Stomach (tissue), 9 donors: ENCODE results near the gene ADCY7. TPM values are rescaled to one million over a fixed set of nuclear protein-coding genes. Genes with fewer than 3 reads are reported as not detected.

Source experiments
- DNase-seq, 2 donors: peaks; one replicate each; pipeline versions ENCODE4 v3.0.0 to v3.0.0-alpha.2; 2013 to 2019
- H3K27ac ChIP-seq, 5 donors: fragments of 200-600 bp in 4 of 5; sonication (generic) in 4 of 5; one replicate each; pipeline ENCODE4 v1.5.1; 2013 to 2019; ENCODE audit warnings: mild to moderate bottlenecking in 1 of 5, moderate library complexity in 1 of 5
- H3K27me3 ChIP-seq, 3 donors: fragments of 200-600 bp; sonication (generic); one replicate each; pipeline ENCODE4 v1.5.1; 2017 to 2019; ENCODE audit warnings: mixed run types in 1 of 3
- H3K36me3 ChIP-seq, 4 donors: fragments of 200-600 bp; sonication (generic); 1 replicate in 3 of 4; 2 replicates in 1 of 4; pipeline ENCODE4 v1.5.1; 2016 to 2019
- H3K4me1 ChIP-seq, 4 donors: fragments of 200-600 bp; sonication (generic); one replicate each; pipeline ENCODE4 v1.5.1; 2016 to 2019
- H3K4me3 ChIP-seq, 4 donors: fragments of 200-600 bp; sonication (generic) in 3 of 4; one replicate each; pipeline ENCODE4 v1.5.1; 2016 to 2019; ENCODE audit warnings: mild to moderate bottlenecking in 1 of 4
- H3K9me3 ChIP-seq, 4 donors: fragments of 200-600 bp; sonication (generic); one replicate each; pipeline ENCODE4 v1.5.1; 2016 to 2019
- CTCF ChIP-seq, 7 experiments: fragments of 450-650 bp in 4 of 7; fragments of 200-600 bp in 3 of 7; sonication (generic) in 3 of 7; IDR thresholded peaks; one replicate each; pipeline ENCODE4 v1.5.1; 2016 to 2019; ENCODE audit warnings: antibody characterized with exemption in 7 of 7, control low read depth in 2 of 7, mild to moderate bottlenecking in 1 of 7
- EP300 ChIP-seq: sonication (generic); formaldehyde crosslinking; IDR thresholded peaks from one replicate; pipeline ENCODE4 v1.6.1; 2017; ENCODE audit warnings: antibody characterized with exemption
- POLR2A ChIP-seq, 4 donors: fragments of 450-650 bp; IDR thresholded peaks; one replicate each; pipeline ENCODE4 v1.6.1; 2016; ENCODE audit warnings: antibody characterized with exemption in 4 of 4, control low read depth in 2 of 4, mild to moderate bottlenecking in 1 of 4, moderate library complexity in 1 of 4
- POLR2AphosphoS5 ChIP-seq, 3 donors: sonication (generic); formaldehyde crosslinking; IDR thresholded peaks; one replicate each; pipeline ENCODE4 v1.6.1; 2016; ENCODE audit warnings: antibody characterized with exemption in 3 of 3
- WGBS, 5 donors: extraction: QIAGEN DNeasy Blood & Tissue Kit in 3 of 5; methylation state at CpG; one replicate each; pipeline versions ENCODE4 v1.1.5 to v1.1.7; 2013 to 2018; 5-methylcytosine and 5-hydroxymethylcytosine counted together
- intact Hi-C: fragments of 100-400 bp; cut with DNase I; formaldehyde crosslinking; loops from one replicate; pipeline ENCODE4 v1.15.1; 2023; ENCODE audit warnings: low total_unique reads
- polyA plus RNA-seq, 3 donors: library from polyadenylated mRNA; stranded (reverse); fragments of 200-250 nt; gene quantifications; one replicate each; pipeline ENCODE4 v1.2.3, GENCODE V29; 2013
- total RNA-seq, 5 donors: library from RNA; depleted of rRNA; stranded (reverse); fragments of >200 nt; gene quantifications; one replicate each; pipeline versions ENCODE4 v1.1.0 to v1.2.3, GENCODE V29; 2014 to 2016
- donor health status: healthy with polysubstance abuse.
- donor health status: Bipolar disorder and iron deficiency.
- donor health status: healthy.

Gene ADCY7
- total and polyA plus RNA-seq, 8 donors = 0.76 to 216 (median 16.5) TPM

- TF ChIP-seq EP300 = no peak
- no peak for TF ChIP-seq CTCF (IDR thresholded peaks at IDR 0.05)
- no peaks in the 10 kb centered on the region for H3K9me3 ChIP-seq
- 57 to 77% (median 59%) methylated on average over 16 of the region's 16 CpGs for WGBS, 5 donors
- H3K36me3 ChIP-seq = no peaks in the 10 kb centered on the region
- no peak for DNase-seq
- no peak overlapping the region for H3K4me3 ChIP-seq
- intact Hi-C loops = no loop called here
- no peaks in the 10 kb centered on the region for H3K27me3 ChIP-seq
- H3K27ac ChIP-seq = no peak overlapping the region
- H3K4me1 ChIP-seq = peaks cover 18 to 75% (median 41%) of the 10 kb centered on the region in 4 donors
Observed at GRCh38 chr16:50263060-50263909, 3.1 kb upstream of the ADCY7 start.

- TF ChIP-seq CTCF (IDR thresholded peaks at IDR 0.05) (no peak), EP300 (no peak), POLR2A (IDR thresholded peaks at IDR 0.05) (no peak), POLR2AphosphoS5 (IDR thresholded peaks at IDR 0.05) (no peak)
- 74 to 91% (median 80%) methylated on average over 7 to 8 of the region's 8 CpGs for WGBS, 5 donors
- H3K27ac ChIP-seq = no peak overlapping the region
Observed at GRCh38 chr16:50263940-50264929, 2.1 kb upstream of the ADCY7 start.

GRCh38 chr16:50265260-50265659, 1.1 kb upstream of the ADCY7 start:
- H3K4me1 ChIP-seq = peaks cover 10 to 66% (median 31%) of the 10 kb centered on the region in 4 donors
- TF ChIP-seq POLR2A (IDR thresholded peaks at IDR 0.05) = no peak
- peak in 2 of 7 experiments; percentile 11 to 20 for TF ChIP-seq CTCF (IDR thresholded peaks at IDR 0.05)
- H3K4me3 ChIP-seq = no peak overlapping the region
- peak overlapping the region in 1 of 5 donors; percentile 81 for H3K27ac ChIP-seq
- peak in 1 of 2 donors; percentile 54 for DNase-seq
- WGBS, 5 donors = 11 to 78% (median 56%) methylated on average over 1 to 2 of the region's 2 CpGs
- no peaks in the 10 kb centered on the region for H3K9me3 ChIP-seq
- H3K36me3 ChIP-seq = no peaks in the 10 kb centered on the region
- intact Hi-C loops = no loop called here
- H3K27me3 ChIP-seq = no peaks in the 10 kb centered on the region

More at GRCh38 chr16:50263940-50264929, 2.1 kb upstream of the ADCY7 start:
- intact Hi-C loops = no loop called here
- Histone ChIP-seq H3K27me3 (no peaks in the 10 kb centered on the region), H3K9me3 (no peaks in the 10 kb centered on the region), H3K4me3 (no peak overlapping the region), H3K36me3 (no peaks in the 10 kb centered on the region), H3K4me1 (peaks cover 18 to 73% (median 39%) of the 10 kb centered on the region in 4 donors)
- DNase-seq = no peak

- TF ChIP-seq CTCF (IDR thresholded peaks at IDR 0.05) (no peak), POLR2AphosphoS5 (IDR thresholded peaks at IDR 0.05) (no peak), EP300 (no peak), POLR2A (IDR thresholded peaks at IDR 0.05) (no peak)
- peak overlapping the region in 4 of 5 donors; percentile 62 to 81 (median 66) for H3K27ac ChIP-seq
- peaks cover 10 to 67% (median 31%) of the 10 kb centered on the region in 4 donors for H3K4me1 ChIP-seq
- H3K9me3 ChIP-seq = no peaks in the 10 kb centered on the region
- H3K4me3 ChIP-seq = peak overlapping the region; percentile 36 to 45 (median 38)
- intact Hi-C loops = no loop called here
- WGBS, 5 donors = 85 to 89% (median 88%) methylated on average over 10 of the region's 10 CpGs
- no peaks in the 10 kb centered on the region for H3K36me3 ChIP-seq
- no peak for DNase-seq
- no peaks in the 10 kb centered on the region for H3K27me3 ChIP-seq
Observed at GRCh38 chr16:50265716-50266336, 525 bp upstream of the ADCY7 start.
